Right cardiac atrium (tissue), 5 donors: ENCODE results near the gene TMEM63B. TPM values are rescaled to one million over a fixed set of nuclear protein-coding genes. Genes with fewer than 3 reads are reported as not detected.
A peak's percentile ranks its signal among the peaks of the same experiment; 100 is the strongest.
"Not testable (repeated sequence)": the region's sequence is repeated elsewhere in the genome, so short reads cannot be mapped to it uniquely, and the experiment has no call there.

Experiments used
- ATAC-seq, 2 donors: fragments of 200-7000 bp; cut with Tn5 transposase; one replicate each; pipeline versions ENCODE4 v1.8.0 to v1.9.1; 2020; ENCODE audit warnings: moderate library complexity in 2 of 2, mild to moderate bottlenecking in 1 of 2
- DNase-seq, 3 donors: peaks; one replicate each; pipeline ENCODE4 v3.0.0-alpha.2; 2020
- H3K27ac ChIP-seq: one replicate; pipeline ENCODE4 v1.5.1; 2013; ENCODE audit warnings: mild to moderate bottlenecking, low read length, control low read depth, moderate library complexity
- H3K27me3 ChIP-seq: one replicate; pipeline ENCODE4 v1.6.1; 2013; ENCODE audit not compliant: control insufficient read depth, insufficient read depth
- H3K4me1 ChIP-seq: one replicate; pipeline ENCODE4 v1.6.1; 2013; ENCODE audit warnings: low read length; ENCODE audit not compliant: control insufficient read depth, insufficient read depth
- H3K4me3 ChIP-seq: one replicate; pipeline ENCODE4 v1.5.1; 2013; ENCODE audit warnings: low read length, control low read depth
- H3K9me3 ChIP-seq: one replicate; pipeline ENCODE4 v1.6.1; 2013; ENCODE audit warnings: low read length; ENCODE audit not compliant: control insufficient read depth
- WGBS: extraction: QIAGEN DNeasy Blood & Tissue Kit; methylation state at CpG from one replicate; pipeline ENCODE4 v1.1.7; 2013; 5-methylcytosine and 5-hydroxymethylcytosine counted together
- intact Hi-C, 4 donors: fragments of 100-400 bp; cut with DNase I; formaldehyde crosslinking; loops; one replicate each; pipeline versions ENCODE4 v1.11.0 to v1.14.0; 2022 to 2023
- polyA plus RNA-seq: library from polyadenylated mRNA; stranded (reverse); fragments of 200-250 nt; gene quantifications from one replicate; pipeline ENCODE4 v1.2.3, GENCODE V29; 2013
- total RNA-seq, 4 donors: library from RNA; stranded (reverse); fragmentation: NEBNext Ultra II Directional; extraction: Animal tissue kit (Norgen Biotek cat#: 25700); gene quantifications; one replicate each; pipeline ENCODE4 v1.2.1, GENCODE V29; 2021
- donor health status: healthy with polysubstance abuse.
- donor health status: DM: no; HTN: yes; CAD: no.
- donor health status: DM: no; HTN: no; CAD: no.
- donor health status: DM: no; HTN: yes; CAD: no; lungs with severe emphysema.
- donor health status: DM: yes; HTN: yes; CAD: no.

Gene TMEM63B
- total and polyA plus RNA-seq, 5 donors: 27.7 to 44.8 (median 43.3) TPM

- 80% methylated on average over 10 of the region's 10 CpGs for WGBS
- Histone ChIP-seq H3K9me3 (no peaks in the 10 kb centered on the region), H3K27me3 (no peaks in the 10 kb centered on the region), H3K4me3 (no peak overlapping the region), H3K4me1 (no peaks in the 10 kb centered on the region), H3K27ac (no peak overlapping the region)
- no peak for ATAC-seq
- intact Hi-C loops: loop anchor here (5.0 to 10.0 kb wide), 6 partner anchors 38 to 250 kb away; partner anchors contain the start of gene SPATS1 (in 1 of the 4)
- no peak for DNase-seq
Measured at GRCh38 chr6:44094403-44095242, 32.7 kb upstream of the TMEM63B start.

GRCh38 chr6:44095243-44095623 lies 32.1 kb upstream of the TMEM63B start:
- ATAC-seq, H3K9me3 ChIP-seq, H3K27me3 ChIP-seq, DNase-seq, H3K4me3 ChIP-seq, H3K27ac ChIP-seq, H3K4me1 ChIP-seq: not testable (repeated sequence)
- 88% methylated on average over 6 of the region's 6 CpGs for WGBS
- intact Hi-C loops: loop anchor here (5.0 to 10.0 kb wide), 6 partner anchors 37 to 250 kb away; partner anchors contain the start of gene SPATS1 (in 1 of the 4)

GRCh38 chr6:44096612-44097011 lies 30.7 kb upstream of the TMEM63B start:
- no peaks in the 10 kb centered on the region for H3K27me3 ChIP-seq
- intact Hi-C loops: loop anchor here (5.0 to 10.0 kb wide), 6 partner anchors 36 to 248 kb away; partner anchors contain the start of gene SPATS1 (in 1 of the 4)
- peak; percentile 66 to 86 (median 85) for DNase-seq
- H3K9me3 ChIP-seq: no peaks in the 10 kb centered on the region
- peak; percentile 66 to 78 for ATAC-seq
- no peak overlapping the region for H3K27ac ChIP-seq
- no peaks in the 10 kb centered on the region for H3K4me1 ChIP-seq
- 36% methylated on average over 3 of the region's 3 CpGs for WGBS
- no peak overlapping the region for H3K4me3 ChIP-seq

DNA sequence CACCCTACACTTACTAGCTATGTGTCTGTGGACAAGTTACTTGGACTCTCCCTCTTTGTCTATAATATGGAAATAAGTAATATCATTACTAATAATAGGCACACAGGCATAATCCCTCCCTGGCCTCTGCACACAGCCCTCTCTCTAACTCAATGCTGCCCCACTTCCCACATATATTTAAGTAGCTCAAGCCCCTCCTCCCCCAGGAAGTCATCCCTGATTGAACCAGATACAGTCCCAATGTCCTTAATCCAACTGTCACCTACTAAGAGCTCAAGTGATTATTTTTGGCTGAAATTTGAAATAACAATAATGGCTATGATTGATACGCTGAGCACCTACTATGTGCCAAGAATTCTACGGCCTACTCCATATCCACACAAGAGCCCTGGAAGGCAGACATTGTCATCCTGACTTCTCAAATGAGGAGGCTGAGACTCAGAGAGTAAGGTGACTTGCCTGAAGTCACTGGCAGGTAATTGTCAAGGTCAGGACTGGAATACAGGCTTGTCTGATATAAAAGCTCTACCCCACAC lies 29.5 kb upstream of the TMEM63B start:
- DNase-seq (no peak), ATAC-seq (no peak)
- WGBS: 44% methylated on average over 2 of the region's 2 CpGs
- Histone ChIP-seq H3K9me3 (no peaks in the 10 kb centered on the region), H3K4me1 (no peaks in the 10 kb centered on the region), H3K27me3 (no peaks in the 10 kb centered on the region), H3K27ac (no peak overlapping the region), H3K4me3 (no peak overlapping the region)
- intact Hi-C loops: loop anchor here (2.0 to 10.0 kb wide), 7 partner anchors 34 to 247 kb away; partner anchors contain the start of gene SPATS1 (in 1 of the 4)

DNA sequence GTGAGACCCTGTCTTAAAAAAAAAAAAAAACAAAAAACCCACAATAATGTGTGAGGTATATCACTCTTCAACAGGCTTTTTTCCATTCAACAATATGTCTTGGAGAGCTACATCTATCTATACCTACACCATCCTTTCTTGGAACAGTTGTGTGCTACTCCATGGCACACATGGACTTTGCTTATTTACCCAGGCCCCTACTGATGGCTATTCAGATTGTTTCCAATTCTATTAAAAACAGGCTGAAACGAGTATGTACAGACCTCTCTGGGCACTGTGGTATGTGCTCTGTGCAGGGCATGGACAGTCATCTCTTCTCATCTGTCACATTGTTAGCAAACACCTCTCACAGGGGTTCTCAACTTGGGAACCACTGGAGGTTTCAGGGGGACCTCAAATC lies 28.2 kb upstream of the TMEM63B start:
- no peaks in the 10 kb centered on the region for H3K4me1 ChIP-seq
- no peaks in the 10 kb centered on the region for H3K9me3 ChIP-seq
- intact Hi-C loops: loop anchor here (2.0 to 10.0 kb wide), 7 partner anchors 33 to 246 kb away; partner anchors contain the start of gene SPATS1 (in 1 of the 4)
- 33% methylated on average over 1 of the region's 1 CpG for WGBS
- ATAC-seq (no peak), DNase-seq (no peak)
- H3K4me3 ChIP-seq: no peak overlapping the region
- no peaks in the 10 kb centered on the region for H3K27me3 ChIP-seq
- H3K27ac ChIP-seq: no peak overlapping the region

DNA sequence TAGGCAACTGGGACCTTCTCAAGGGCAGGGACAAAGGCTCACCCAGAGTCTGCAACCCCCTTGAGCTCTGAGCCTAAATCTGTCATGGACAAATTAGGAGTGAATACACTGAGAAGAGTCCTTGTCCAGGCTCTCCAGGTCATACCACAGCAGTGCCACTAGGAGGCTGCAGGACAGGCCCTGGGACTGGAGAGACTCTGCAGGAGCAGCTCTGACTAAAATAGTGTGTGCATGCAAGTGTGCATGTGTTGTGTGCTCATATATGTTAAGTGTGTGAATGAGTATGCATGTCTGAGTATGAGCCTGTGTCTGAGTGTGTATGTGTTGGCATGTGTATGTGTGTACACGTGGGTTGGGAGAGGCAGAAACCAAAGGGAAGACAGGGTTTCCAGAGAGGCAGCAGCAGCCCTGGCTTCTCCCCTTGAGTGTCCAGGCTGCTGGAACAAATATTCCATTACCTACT lies 27.2 kb upstream of the TMEM63B start:
- no peak for DNase-seq
- no peak overlapping the region for H3K4me3 ChIP-seq
- H3K27me3 ChIP-seq: no peaks in the 10 kb centered on the region
- no peak overlapping the region for H3K27ac ChIP-seq
- H3K9me3 ChIP-seq: no peaks in the 10 kb centered on the region
- peak; percentile 32 to 39 for ATAC-seq
- 62% methylated on average over 1 of the region's 1 CpG for WGBS
- intact Hi-C loops: loop anchor here in 1 of 4 donors (2.0 kb wide), 1 partner anchor 53 kb away; no protein-coding TSS in a partner anchor
- H3K4me1 ChIP-seq: peaks cover 6% of the 10 kb centered on the region

- Histone ChIP-seq H3K9me3 (no peaks in the 10 kb centered on the region), H3K4me3 (no peak overlapping the region), H3K27me3 (no peaks in the 10 kb centered on the region), H3K4me1 (peaks cover 14% of the 10 kb centered on the region), H3K27ac (no peak overlapping the region)
- ATAC-seq (no peak), DNase-seq (no peak)
- WGBS: 88% methylated on average over 4 of the region's 4 CpGs
- intact Hi-C loops: loop anchor here in 1 of 4 donors (2.0 kb wide), 1 partner anchor 51 kb away; no protein-coding TSS in a partner anchor
Measured at GRCh38 chr6:44101832-44102231, 25.5 kb upstream of the TMEM63B start.

- H3K4me3 ChIP-seq: no peak overlapping the region
- no peak overlapping the region for H3K27ac ChIP-seq
- peaks cover 14% of the 10 kb centered on the region for H3K4me1 ChIP-seq
- ATAC-seq: no peak
- no peaks in the 10 kb centered on the region for H3K9me3 ChIP-seq
- no peak for DNase-seq
- WGBS: 98% methylated on average over 2 of the region's 2 CpGs
- no peaks in the 10 kb centered on the region for H3K27me3 ChIP-seq
- intact Hi-C loops: no loop called here
Measured at GRCh38 chr6:44102527-44102926, 24.8 kb upstream of the TMEM63B start.

- peak; percentile 54 to 80 (median 71) for DNase-seq
- Histone ChIP-seq H3K4me3 (no peak overlapping the region), H3K27ac (no peak overlapping the region), H3K27me3 (no peaks in the 10 kb centered on the region), H3K9me3 (no peaks in the 10 kb centered on the region), H3K4me1 (peaks cover 17% of the 10 kb centered on the region)
- WGBS: 51% methylated on average over 3 of the region's 3 CpGs
- ATAC-seq: peak; percentile 74 to 91
- intact Hi-C loops: no loop called here
Measured at GRCh38 chr6:44104481-44105021, 22.8 kb upstream of the TMEM63B start.

- ATAC-seq (no peak), DNase-seq (no peak)
- no peaks in the 10 kb centered on the region for H3K27me3 ChIP-seq
- peak overlapping the region; percentile 40 for H3K27ac ChIP-seq
- peaks cover 18% of the 10 kb centered on the region for H3K4me1 ChIP-seq
- no peak overlapping the region for H3K4me3 ChIP-seq
- H3K9me3 ChIP-seq: no peaks in the 10 kb centered on the region
- 68% methylated on average over 7 of the region's 7 CpGs for WGBS
- intact Hi-C loops: no loop called here
Measured at GRCh38 chr6:44105146-44105545, 22.2 kb upstream of the TMEM63B start.
